Thymus (tissue), 11 donors: ENCODE measurements around the gene UNCX. TPM values are rescaled to one million over a fixed set of nuclear protein-coding genes. Genes with fewer than 3 reads are reported as not detected.

Source experiments
- DNase-seq, 9 donors: peaks; one replicate each; pipeline ENCODE4 v3.0.0-alpha.2; 2013; ENCODE audit warnings: low spot score in 9 of 9, low read depth in 6 of 9, missing footprints in 1 of 9
- H3K27ac ChIP-seq, 2 donors: one replicate each; pipeline ENCODE4 v1.5.1; 2013; ENCODE audit warnings: control low read depth in 1 of 2, low read depth in 1 of 2, low read length in 1 of 2, mild to moderate bottlenecking in 1 of 2, moderate library complexity in 1 of 2
- H3K27me3 ChIP-seq, 2 donors: one replicate each; pipeline ENCODE4 v1.5.1; 2013; ENCODE audit warnings: low read length in 1 of 2; ENCODE audit not compliant: control insufficient read depth in 2 of 2, insufficient read depth in 1 of 2
- H3K36me3 ChIP-seq, 2 donors: one replicate each; pipeline ENCODE4 v1.5.1; 2013; ENCODE audit warnings: low read length in 1 of 2, mild to moderate bottlenecking in 1 of 2, moderate library complexity in 1 of 2; ENCODE audit not compliant: control insufficient read depth in 2 of 2, insufficient read depth in 2 of 2
- H3K4me1 ChIP-seq, 2 donors: one replicate each; pipeline ENCODE4 v1.5.1; 2013; ENCODE audit warnings: low read length in 2 of 2; ENCODE audit not compliant: control insufficient read depth in 2 of 2, insufficient read depth in 2 of 2
- H3K4me3 ChIP-seq, 2 donors: one replicate each; pipeline ENCODE4 v1.5.1; 2013; ENCODE audit warnings: low read length in 2 of 2, control low read depth in 1 of 2, mild to moderate bottlenecking in 1 of 2
- H3K9me3 ChIP-seq, 2 donors: one replicate each; pipeline ENCODE4 v1.5.1; 2013; ENCODE audit warnings: low read length in 1 of 2, mild to moderate bottlenecking in 1 of 2; ENCODE audit not compliant: control insufficient read depth in 2 of 2, insufficient read depth in 1 of 2
- WGBS: extraction: QIAGEN DNeasy Blood & Tissue Kit; methylation state at CpG from one replicate; pipeline ENCODE4 v1.1.7; 2013; 5-methylcytosine and 5-hydroxymethylcytosine counted together
- polyA plus RNA-seq: library from polyadenylated mRNA; stranded (reverse); fragments of 200-250 nt; gene quantifications from one replicate; pipeline ENCODE4 v1.2.3, GENCODE V29; 2013
- total RNA-seq: library from RNA; stranded (reverse); fragments of 120-200 nt; gene quantifications from one replicate; pipeline ENCODE4 v1.2.4, GENCODE V29; 2013
- donor health status: healthy.

Gene UNCX
- total and polyA plus RNA-seq, 2 donors, result 0.05 to 0.07 TPM

DNA sequence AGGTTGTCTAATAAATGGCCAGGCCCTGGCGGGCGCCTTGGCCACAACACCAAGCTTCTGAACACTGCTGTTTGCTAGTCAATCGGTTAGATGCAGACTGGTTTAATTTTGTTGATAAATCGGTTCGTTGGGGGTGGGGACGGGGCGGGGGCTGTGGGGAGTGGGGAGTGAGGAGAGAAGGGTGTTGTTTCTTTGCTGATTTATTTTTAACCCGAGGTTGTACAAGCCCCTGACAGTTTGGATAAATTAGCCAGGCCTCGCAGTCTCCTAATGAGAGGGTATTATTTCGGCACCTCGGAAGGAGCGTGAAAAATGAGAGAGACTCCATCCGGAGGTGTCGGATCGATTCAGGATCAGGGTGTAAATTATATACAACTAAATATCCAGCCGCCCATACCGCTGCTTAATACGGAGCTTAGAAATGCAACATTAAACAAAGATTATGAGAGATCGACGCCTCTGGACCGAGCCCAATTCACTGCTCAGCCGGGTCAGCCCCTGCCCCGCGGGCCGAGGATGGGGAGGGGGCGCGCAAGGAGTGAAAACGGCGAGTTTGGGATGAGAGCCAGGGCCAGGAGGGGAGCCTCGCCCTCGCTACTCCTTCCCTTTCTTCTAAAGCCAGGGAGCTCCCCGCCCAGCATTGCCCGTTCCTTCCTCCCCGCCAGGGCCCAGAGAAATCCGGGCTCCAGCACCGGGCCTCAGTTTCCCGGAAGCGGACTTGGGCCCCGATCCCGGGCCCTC, 8.0 kb downstream of the UNCX start:
- H3K9me3 ChIP-seq, result peaks cover 1 to 37% of the 10 kb centered on the region in 2 donors
- DNase-seq, result no peak
- no peak overlapping the region for H3K4me3 ChIP-seq
- 8% methylated on average over 40 of the region's 40 CpGs for WGBS
- no peak overlapping the region for H3K27ac ChIP-seq
- H3K27me3 ChIP-seq, result peaks cover 91 to 95% of the 10 kb centered on the region in 2 donors
- no peaks in the 10 kb centered on the region for H3K4me1 ChIP-seq
- H3K36me3 ChIP-seq, result no peaks in the 10 kb centered on the region

DNA sequence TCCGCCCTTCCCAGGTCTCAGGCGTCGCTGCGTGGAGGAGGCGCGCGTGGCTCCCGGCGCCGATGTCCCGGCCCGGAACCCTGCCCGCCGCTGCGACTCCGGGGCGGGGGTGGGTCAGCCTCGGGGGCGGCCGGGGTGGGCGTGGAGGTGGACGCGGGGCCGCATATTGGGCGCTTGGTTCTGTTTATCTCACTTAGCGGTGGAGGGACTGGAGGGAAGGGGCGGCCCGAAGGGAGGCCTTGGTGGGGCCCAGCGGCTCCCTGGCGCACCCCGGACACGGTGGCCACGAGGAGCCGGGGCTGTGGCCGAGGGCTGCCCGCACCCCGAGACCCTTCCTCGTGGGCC, 8.6 kb downstream of the UNCX start:
- Histone ChIP-seq H3K9me3 (peaks cover 1 to 38% of the 10 kb centered on the region in 2 donors), H3K27me3 (peaks cover 92 to 94% of the 10 kb centered on the region in 2 donors), H3K36me3 (no peaks in the 10 kb centered on the region), H3K4me1 (no peaks in the 10 kb centered on the region), H3K27ac (no peak overlapping the region), H3K4me3 (no peak overlapping the region)
- WGBS, result 9% methylated on average over 38 of the region's 38 CpGs
- no peak for DNase-seq

DNA sequence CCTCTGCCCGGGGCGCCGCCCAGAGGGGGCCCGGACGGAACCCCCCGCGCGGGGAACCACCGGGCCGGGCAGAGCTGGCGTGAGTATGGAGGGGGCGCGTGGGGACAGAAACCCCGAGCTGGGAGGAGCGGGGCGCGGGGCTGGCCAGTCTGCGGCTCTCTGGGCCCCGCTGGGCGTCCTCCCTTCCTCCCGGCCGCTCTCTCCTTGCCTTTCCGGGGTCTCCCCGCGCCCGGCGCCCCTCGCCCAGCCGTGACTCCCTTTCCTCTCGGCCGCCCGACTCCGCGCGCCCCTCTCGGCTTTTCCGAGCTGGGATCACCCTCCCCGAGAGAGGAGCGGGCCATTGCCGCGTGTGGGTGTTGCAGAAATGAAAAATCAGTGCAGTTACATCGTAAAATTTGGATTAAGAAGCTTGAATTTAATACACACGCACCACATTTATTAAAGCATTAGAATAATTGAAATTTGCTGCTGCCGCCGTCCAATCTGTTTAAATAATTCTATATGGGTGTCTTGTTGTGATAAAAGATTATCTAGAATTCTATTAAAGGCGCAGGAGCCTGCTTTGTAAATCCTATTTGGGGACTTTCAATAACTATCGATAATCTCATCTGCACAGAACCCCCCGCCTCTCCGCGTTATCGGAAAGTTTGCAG, 9.1 kb downstream of the UNCX start:
- no peak overlapping the region for H3K27ac ChIP-seq
- H3K36me3 ChIP-seq, result no peaks in the 10 kb centered on the region
- peaks cover 92 to 99% of the 10 kb centered on the region in 2 donors for H3K27me3 ChIP-seq
- no peaks in the 10 kb centered on the region for H3K4me1 ChIP-seq
- WGBS, result 7% methylated on average over 51 of the region's 51 CpGs
- H3K9me3 ChIP-seq, result peaks cover 1 to 39% of the 10 kb centered on the region in 2 donors
- H3K4me3 ChIP-seq, result no peak overlapping the region
- DNase-seq, result no peak

DNA sequence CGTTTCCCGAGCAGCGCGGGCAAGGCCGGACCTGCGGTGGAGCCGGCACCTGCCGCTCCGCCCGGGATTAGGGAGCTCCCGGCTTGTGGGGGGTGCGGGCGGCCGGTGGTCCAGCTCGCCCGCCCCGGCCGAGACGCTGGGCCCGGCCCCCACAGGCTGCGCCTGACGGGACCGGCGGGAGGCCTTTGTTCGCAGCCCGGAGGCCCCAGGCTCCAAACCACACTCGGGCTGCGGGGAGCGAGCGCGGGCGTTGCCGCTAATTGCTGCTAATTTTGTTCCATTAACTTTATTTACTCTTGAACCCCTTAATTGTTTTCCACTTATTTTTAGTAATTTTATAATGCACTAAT, 9.6 kb downstream of the UNCX start:
- H3K27me3 ChIP-seq, result peaks cover 92 to 99% of the 10 kb centered on the region in 2 donors
- no peaks in the 10 kb centered on the region for H3K4me1 ChIP-seq
- DNase-seq, result no peak
- H3K9me3 ChIP-seq, result peaks cover 1 to 35% of the 10 kb centered on the region in 2 donors
- WGBS, result 7% methylated on average over 33 of the region's 33 CpGs
- H3K36me3 ChIP-seq, result no peaks in the 10 kb centered on the region
- no peak overlapping the region for H3K4me3 ChIP-seq
- no peak overlapping the region for H3K27ac ChIP-seq

DNA sequence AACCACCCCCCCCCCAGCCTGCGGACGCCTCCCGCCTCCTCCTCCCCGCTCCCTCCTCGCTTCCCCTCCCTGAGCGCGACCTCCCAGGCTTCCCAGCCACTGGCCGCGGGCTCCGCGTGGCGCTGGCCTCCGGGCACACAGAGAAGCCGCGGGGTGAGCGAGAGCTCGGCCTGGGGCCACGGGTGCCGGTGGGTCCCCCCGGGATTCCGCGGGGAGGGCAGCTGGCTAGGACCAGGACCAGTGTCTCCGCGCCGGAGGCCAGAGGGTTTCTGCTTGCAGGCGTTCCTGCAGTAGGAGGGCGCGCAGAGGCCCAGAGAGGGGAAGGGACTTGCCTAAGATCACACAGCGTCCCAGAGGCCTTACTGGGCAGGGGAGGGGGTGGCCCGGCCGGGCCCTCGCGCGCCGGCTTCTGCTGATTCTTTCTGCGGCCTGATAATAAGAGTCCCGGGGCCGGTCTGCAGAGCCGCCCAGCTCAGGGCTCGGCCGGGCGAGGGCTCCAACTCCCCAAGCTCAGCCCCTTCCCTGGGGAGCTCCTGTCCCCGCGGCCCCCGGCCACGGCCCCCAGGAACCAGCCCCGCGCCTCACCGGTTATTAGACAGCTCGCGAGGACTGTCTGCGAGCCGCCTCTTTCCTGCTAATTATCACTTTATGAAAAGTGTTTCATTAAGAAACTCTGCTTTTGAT, 10.1 kb downstream of the UNCX start:
- peaks cover 92 to 100% of the 10 kb centered on the region in 2 donors for H3K27me3 ChIP-seq
- no peaks in the 10 kb centered on the region for H3K4me1 ChIP-seq
- no peaks in the 10 kb centered on the region for H3K36me3 ChIP-seq
- WGBS, result 12% methylated on average over 53 of the region's 53 CpGs
- H3K27ac ChIP-seq, result no peak overlapping the region
- no peak for DNase-seq
- H3K9me3 ChIP-seq, result peaks cover 1 to 34% of the 10 kb centered on the region in 2 donors
- H3K4me3 ChIP-seq, result no peak overlapping the region

DNA sequence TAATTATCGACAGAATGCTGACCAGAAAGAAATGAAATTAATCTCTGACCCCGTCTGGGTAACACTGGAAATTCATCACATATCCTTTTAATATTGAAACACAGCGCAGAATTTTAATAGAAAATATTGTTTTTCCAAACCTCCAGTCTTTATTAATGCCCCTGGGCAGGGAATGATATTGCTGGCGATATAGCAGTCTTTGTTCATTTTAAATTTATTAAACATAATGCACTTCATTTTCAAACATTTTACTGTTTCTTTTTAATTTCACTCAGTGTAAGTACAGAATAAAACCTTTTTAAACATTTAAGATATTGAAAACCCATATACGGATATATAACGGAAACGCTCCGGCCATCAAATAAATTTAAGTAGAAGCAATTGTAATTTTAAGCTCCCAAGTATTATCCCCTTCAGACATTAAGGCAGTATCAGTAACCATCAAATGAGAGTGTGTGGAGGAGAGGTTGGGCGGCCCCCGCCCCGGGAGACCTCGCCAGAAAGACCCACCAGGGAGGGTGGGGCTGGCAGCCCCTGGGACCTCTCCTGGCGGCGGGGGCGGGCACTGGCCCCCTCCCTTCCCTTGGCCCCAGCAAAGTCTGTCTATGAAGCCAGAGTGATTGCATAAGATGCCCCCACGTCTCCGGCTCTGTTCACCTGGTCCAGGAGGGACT, 10.8 kb downstream of the UNCX start:
- no peak for DNase-seq
- H3K36me3 ChIP-seq, result no peaks in the 10 kb centered on the region
- WGBS, result 13% methylated on average over 17 of the region's 17 CpGs
- peaks cover 89 to 100% of the 10 kb centered on the region in 2 donors for H3K27me3 ChIP-seq
- peaks cover 1 to 38% of the 10 kb centered on the region in 2 donors for H3K9me3 ChIP-seq
- no peak overlapping the region for H3K27ac ChIP-seq
- H3K4me3 ChIP-seq, result no peak overlapping the region
- peaks cover 0 to 4% of the 10 kb centered on the region in 2 donors for H3K4me1 ChIP-seq

DNA sequence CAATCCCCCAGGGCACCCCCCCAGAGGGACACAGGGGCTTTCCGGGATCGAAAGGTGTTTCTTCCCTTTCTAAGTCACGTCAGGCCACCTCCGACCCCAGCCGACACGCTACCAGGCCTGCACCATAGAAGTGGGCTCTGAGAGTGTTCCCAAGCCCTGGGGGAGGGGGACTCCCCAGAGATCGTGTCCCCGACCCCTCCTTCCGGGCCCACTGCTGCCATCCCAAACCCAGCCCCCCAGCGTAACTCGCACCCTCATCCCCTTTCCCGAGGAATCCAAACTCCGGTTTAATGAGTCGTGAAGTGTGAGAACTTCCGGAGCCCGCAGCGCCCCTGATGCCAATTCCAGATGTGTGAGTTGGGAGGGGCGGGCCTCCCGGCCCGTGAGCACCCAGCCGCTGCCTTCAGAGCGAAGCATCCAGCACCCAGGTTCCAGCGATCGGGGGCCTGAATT, 11.3 kb downstream of the UNCX start:
- Histone ChIP-seq H3K4me1 (peaks cover 0 to 5% of the 10 kb centered on the region in 2 donors), H3K9me3 (peaks cover 1 to 39% of the 10 kb centered on the region in 2 donors), H3K27ac (no peak overlapping the region), H3K27me3 (peaks cover 88 to 100% of the 10 kb centered on the region in 2 donors), H3K36me3 (no peaks in the 10 kb centered on the region), H3K4me3 (no peak overlapping the region)
- WGBS, result 9% methylated on average over 24 of the region's 24 CpGs
- no peak for DNase-seq

DNA sequence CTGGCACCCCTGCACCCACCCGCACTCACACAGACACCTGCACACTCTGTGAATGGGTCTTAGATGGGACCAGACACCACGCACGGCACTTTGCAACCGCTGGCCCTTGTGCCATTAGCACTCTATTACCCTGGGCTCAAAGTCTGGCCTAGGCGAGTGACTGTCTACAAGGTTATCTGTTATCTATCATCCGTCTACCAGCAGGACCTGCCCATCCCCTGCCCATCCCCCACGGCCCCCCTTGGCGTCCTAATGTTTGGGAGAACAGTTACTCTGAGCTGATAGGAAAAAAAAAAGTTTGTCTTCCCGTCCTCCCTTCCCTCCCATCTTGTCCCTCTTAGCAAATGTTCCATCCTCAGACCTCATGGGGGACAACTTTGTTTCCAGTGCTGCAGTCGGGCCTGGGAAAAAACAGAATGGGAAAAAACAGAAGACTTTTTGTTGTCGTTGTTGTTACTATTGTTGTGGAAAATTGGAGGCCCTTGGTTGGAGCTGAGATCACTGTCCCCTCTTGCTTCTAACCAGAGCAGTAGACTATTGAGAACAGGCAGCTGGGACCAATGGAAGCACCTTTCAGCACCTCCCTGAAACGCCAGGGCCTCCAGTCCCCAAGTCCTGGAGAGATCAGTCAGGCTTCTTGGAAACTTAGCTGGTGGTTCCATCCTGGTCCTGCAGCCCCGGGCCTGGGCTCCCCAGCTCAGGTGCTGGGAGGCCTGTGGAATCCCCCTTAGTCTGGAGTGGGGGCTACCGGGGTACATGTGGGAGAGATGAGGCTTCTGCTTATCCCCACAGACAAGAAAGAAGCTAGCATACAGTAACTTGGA, 12.2 kb downstream of the UNCX start:
- H3K36me3 ChIP-seq, result no peaks in the 10 kb centered on the region
- peaks cover 1 to 38% of the 10 kb centered on the region in 2 donors for H3K9me3 ChIP-seq
- H3K27ac ChIP-seq, result no peak overlapping the region
- 11% methylated on average over 14 of the region's 14 CpGs for WGBS
- no peak overlapping the region for H3K4me3 ChIP-seq
- peaks cover 0 to 5% of the 10 kb centered on the region in 2 donors for H3K4me1 ChIP-seq
- no peak for DNase-seq
- peaks cover 88 to 100% of the 10 kb centered on the region in 2 donors for H3K27me3 ChIP-seq
